NCI-H1092 treated with DMSO at 0.1 percent for 48 hours (cell line): Measurements from ENCODE around the gene WWOX.

Source experiments
- DNase-seq: peaks from one replicate; lab custom pipeline; 2025; lab: John Stamatoyannopoulos, UW

The WWOX gene

DNA sequence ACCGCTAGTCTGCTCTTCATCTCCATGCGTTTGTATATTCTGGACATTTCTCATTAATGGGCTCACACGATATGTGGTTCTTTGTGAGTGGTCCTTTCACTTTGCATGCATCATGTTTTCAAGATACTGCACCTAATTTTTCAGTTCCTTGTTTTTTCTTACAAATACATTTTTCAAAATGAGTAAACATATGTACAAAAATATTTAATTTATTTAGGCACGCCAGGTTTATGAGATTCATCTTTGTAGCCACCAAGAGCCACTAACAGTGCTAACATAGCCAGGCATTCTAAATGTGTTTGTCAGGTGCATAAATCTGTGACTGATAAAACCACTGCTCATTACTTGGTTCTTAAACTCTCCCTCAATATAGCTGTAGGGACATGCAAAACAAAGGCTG is 375.3 kb downstream of the WWOX start:
- DNase-seq, result no peak

DNA sequence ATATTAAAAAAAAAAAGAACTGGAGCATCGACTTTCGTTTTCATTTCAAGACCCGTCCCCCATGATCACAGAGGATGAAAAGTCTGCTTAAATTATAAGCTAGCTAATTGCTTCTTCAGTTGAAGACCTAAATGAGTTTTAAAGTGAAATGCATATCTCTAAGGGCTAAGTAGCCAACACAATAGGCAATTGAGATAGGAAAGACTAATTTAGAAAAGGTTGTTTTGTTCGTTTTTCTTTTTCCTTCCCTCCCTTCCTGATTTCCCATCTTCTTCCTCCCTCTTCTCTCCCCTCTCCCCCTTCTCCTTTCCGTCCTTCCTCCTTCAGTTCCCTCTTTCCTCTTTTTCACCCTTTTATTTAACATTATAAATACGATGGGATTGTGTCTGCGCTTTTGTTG is 377.2 kb downstream of the WWOX start:
- no peak for DNase-seq

DNA sequence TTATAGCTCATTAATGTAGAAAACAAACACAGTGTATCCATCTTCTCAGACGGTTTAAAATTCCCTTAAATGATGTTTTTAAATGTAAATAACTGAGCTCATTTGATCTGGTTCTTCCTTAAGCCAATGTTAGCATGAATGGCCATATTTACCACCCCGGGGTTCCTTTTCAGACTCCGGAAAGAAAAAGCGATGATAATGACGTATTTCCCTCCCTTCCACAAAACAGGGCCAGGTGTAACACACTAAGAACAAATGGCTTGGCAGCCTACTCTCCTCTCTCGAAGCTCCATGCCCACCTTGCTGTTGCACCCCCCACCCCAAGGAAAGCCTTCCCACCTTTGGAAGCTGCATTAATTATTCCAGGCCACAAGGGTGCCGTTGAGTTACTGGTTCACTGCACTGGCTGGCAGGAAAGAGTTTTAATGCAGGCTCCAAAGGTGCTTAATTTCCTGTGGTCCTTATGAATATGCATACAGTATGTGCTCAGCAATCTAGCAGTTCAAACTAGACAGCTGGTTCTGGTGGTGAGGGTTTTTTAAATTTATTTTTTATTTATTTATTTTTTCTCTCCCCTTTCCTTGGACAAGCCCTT is 378.9 kb downstream of the WWOX start:
- peak; percentile 74 for DNase-seq

DNA sequence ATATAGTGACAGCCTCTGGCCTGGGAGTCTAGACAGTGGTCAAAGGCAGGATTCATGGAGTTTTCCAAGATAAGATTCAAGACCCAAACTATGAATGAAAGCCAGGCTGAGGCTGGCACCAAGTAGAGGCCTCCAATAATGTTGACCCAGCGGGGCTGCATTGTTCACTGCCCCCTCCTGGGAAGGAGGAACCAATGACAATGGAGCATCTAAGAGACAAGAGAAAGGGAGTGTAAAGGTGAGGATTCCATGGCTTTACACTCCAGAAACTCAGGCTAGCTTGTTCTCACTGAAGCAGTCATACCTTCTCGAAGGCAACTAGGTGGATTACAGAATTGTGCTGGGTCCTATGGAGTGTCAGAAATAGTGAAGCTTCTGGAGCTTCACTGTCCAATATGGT is 380.3 kb downstream of the WWOX start:
- no peak for DNase-seq

DNA sequence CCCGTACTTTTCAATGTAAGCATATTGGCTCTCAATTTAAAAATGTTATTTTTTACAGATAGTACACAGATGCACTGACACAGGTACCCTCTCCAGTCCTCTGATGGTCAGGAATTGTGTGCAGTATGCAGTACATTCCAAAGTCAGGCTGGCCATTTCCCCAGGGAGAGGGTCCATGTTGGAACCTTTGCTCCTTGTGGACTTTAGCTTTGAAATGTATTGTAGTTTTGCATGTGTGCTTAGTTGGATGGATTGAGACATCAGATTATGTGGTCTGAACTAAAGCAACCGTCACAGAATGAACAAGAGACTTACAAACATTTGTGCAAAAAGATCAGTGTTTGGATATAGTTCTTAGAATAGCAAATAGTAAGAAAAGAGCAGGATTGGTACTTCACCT is 381.1 kb downstream of the WWOX start:
- no peak for DNase-seq

DNA sequence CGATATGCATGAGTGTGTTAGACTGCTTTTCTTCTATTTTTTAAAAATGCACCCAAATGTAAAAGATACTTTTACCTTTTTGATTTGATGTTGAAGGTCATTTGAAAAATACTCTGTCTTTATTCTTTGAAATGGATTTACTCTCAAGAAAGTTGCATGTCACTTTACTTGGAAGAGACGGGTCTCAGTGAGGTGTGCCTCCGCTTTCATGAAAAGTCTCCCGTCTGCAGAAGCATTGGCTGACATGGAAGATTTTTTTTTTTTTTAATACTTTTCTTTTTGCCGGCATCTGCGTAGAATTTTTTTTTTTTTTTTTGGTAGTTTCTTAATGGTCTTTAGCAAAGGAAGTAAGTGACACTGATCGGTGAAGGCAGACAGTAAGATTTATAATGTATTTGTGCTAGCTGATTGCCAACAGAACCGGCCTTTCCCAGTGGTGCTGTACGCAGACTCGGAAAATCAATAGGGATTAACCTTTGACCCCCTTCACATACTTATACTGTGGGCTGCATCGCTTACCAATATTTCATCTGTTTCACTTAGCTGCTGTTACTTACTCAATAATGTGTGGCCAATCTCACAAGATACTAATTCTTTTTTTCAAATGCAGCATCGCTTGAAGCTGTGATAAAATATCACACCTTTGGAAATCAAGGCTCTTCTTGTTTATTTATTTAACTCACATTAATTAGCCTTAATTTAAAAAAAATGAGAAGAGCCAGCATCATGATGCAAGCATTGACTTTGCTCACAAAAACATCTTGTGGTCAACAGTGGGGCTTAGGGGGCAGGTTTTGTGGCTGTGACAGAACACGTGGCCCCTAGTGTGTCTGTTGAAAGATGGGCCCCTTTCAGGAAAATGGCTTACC is 383.9 kb downstream of the WWOX start:
- no peak for DNase-seq

DNA sequence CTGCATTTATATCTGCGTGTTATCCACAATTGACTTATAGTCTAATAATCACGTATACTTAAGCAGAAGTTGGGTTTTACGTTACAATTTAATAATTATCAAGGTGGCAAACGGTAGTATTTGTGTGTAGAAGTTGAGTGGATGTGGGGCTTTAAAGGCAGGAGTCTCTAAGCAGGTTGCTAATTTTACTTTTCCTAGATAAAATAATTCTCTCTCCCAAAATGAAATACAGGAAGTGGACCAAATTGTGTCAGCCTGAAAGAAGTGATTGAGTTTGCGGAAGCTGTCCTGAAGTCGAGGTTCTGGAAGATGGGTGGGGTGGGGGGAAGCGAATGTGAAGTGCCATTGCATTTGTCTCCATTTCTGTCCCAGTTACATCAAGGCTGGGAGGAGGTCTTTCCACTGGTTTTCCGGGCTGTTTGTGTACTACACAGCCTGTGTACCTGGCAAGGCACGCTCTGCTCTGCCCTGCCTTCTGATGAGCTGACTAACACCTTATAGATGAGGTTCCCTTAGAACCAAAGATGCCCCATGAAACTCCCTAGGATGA is 385.1 kb downstream of the WWOX start:
- DNase-seq, result no peak

DNA sequence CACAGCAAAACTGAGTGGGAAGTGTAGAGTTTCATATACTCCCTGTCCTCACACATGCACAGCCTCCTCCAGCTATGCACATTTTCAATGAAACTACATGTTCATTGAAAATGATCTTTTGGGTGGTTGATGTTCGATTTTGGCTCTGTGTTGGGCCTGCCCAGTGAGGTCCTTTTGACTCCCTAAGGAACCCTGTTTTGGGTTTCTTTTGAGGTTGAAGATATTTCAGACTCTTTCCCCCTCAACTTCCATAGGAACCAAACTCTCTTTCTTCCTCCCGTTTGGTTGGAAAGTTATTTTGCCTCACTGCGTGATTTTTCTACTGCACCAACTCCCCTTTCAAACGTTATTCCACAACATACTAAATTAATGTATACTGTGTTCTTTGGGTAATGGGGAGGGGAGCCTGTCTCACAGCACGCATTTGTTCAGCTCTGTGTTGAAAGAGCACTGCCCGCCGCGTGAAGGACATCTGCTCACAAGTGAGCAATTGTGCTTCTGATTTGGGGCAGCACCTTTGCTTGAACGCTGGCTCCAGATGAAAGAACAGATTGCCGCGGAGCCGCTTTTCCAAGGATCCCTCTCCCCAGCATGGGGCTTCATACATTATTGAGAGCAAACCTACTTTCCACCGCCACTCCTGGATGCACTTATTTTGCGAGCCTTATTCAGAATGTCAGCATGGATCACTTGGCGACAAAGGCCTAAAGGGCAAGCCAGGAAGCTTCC is 385.9 kb downstream of the WWOX start:
- peak; percentile 36 for DNase-seq

DNA sequence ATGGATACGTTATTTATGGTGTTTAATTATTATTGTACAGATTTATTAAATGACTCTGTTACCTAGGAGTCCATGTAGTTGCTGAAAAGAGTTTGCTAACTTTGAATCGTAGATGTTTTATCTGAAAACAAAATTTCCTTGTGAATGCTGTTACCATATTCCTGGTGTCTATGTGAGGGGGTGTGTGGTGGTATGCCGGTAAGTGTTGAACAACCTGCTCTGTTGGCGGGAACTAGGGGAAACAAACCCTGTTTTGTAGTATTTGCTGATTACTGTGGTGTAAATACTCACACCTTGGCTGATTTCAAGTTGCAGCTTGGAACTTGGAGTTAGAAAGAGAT is 386.4 kb downstream of the WWOX start:
- DNase-seq, result no peak

DNA sequence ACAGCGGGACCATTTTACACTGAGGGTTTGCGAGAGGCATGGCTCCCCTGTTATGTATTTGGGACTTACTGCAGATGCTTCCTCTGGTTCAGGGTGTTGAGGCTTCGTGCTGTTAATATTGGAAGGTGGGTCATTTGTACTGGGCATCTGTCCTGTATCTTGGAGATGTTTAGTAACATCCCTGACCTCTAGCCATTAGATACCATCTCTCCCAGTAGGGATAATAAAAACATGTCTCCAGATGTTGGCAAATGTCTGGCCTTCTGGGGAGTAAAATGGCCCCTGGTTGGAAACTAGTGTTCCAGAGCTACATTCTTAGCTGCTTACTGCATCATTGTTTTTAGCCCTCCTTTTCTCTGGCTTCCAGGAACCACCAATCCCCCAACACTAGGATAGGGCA is 388.0 kb downstream of the WWOX start:
- no peak for DNase-seq

DNA sequence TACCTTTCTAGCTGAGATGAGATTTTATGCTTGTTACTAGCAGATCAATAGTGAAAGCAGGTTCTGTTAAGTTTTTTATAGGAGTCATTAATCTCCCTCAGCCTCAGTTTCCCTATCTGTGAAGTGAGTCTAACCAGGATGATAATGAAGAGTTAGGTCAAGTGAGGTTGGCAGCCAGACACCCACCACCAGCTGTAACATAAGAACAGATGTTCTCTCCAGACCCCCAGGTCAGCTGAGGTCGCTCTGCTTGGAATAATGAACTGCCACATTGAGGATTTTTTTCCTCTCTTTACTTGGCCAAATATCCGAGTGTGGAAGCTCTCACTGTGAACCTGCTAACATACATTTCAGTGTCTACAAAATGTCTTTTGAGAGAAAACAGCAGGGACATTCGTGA is 389.6 kb downstream of the WWOX start:
- DNase-seq, result no peak

DNA sequence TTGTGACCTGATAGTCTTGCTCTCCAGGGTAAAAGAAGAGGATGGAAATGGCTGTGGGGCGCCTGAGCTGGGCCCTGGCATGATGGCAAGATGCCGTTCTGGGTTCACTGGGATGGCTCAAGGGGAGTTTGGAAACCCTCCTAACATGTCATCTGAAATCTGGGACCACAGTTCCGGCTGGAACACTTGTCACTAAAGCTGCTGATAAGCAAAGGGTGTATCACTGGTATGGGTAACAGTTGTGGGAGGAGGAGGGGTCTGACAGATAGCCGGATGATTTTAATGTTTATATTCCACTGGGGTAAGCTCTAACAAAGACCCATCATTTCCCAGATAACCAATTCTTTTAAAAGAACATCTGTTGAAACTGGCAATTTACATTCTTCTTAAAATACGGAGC is 390.2 kb downstream of the WWOX start:
- DNase-seq, result no peak

DNA sequence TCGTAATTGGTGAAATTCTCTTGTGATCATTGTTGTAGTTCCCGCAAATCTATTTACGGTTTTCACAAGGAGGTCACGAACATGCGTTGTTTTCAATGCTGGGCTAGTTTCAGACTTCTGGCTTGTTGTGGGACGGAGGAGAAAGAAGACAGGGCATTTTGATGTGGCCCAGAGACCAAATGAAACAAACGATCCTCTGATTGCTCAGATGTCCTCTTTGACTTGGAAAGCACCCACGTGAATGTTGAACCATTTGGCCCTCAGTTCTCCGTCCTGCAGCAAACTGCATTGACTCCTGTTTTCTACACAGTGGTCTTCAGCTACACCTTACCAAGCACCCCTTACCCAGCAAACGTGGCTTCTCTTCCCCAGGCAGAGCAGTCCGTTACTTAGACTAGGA is 391.0 kb downstream of the WWOX start:
- no peak for DNase-seq

DNA sequence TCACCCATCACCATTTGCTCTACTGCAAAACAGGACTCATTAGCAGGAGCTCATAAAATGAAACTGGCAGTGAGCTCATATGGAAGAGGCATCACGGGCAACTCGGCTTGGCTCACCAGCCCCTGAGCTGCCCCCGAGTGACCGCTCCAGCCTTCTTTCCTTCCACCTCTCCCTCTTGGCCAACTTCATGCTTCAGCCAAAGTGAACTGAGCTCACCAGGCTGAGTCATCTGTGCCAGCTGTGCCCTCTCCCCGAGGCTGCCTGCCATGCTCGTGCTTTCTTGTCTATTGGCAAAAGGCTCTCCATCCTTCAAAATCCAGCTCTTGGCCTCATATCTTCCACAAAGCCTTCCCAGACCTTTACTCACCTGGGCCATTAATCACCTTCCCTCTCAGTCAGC is 391.4 kb downstream of the WWOX start:
- no peak for DNase-seq

DNA sequence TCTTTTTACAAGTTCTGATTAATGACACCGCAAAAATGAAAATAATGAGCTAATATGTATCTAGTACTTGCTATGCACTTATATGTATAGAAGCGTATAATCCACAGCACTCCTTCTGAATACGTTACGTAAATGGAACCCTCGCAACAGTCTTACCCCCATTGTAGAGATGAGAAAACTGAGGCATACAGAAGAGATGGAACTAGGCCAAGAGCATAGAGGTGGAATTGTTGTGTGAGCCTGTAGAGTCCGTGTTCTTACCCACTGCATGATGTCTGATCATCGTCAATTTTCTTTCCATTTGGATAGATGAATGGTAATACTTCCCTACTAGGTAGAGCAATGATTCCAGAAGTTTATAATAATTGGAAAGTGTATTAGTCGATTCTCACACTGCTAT is 394.1 kb downstream of the WWOX start:
- no peak for DNase-seq

DNA sequence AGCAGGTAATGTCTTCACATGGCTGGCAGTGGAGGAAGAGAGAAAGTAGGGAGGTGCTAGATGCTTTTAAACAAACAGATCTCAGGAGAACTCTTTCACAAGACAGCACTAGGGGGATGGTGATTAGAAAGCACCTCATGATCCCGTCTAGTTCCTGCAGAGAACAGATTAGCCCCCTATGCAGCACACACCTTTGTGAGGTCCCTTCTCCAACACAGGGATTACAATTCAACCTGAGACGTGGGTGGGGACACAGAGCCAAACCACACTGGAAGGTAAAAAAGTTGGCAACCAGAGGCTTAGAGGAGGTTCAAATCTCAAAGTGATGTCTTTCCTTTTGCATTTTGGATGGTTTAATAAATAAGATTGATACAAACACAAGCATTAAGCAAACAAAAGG is 394.7 kb downstream of the WWOX start:
- DNase-seq, result no peak

DNA sequence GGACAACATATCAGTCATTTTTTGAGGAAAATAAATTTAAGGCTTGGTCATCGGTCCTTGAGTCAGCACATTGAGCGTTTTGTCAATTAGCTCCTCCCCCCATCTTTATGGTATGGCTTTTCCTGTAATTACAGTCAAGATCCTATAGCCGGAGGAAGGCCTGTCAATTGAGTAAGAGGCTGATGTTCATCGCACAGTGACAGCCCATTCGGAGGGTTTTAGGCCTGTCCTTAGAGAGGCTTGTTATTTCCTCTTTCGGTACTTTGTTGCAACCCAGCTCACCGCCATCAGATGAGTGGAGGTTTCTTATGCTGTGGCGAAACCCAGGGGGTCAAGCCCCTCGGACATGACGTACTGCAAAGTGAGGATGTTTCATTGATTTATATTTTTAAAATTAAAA is 395.2 kb downstream of the WWOX start:
- no peak for DNase-seq

DNA sequence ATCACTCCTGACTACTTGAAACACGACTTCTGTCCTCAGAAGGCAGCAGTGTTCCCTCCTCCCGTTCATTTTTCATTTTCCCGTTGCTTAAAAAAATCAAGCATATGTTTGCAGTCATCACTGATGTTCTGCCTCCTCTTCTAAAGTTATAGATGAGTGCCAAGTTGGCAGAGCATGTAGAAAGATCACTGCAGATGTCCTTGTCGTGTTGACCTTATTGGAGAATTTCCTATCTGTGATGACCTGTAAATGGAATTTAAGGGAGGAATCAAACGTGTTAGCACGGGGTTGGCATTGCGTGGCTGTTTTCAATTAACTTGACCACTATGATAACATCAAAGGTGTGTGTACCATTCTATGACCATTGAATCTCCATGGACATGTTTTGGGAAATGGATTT is 396.7 kb downstream of the WWOX start:
- no peak for DNase-seq

DNA sequence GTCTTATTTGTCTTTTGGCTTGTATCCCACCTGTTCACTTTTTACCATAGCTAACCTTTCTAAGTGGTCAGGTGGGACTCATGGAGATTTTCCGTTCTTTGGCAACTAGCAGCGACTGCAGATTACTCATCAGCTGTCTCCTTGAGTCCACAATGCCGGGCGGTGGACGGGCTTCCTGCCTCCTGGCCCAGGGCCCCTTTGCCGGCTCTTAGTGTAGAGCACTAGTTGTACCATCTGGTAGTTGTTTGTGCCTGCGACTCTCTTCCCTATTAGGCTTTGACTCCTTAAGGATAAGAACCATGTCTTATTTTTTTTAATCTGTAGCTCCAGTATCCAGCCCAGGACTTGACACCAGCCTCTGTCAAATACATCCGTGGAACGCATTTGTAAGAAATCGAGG is 399.9 kb downstream of the WWOX start:
- DNase-seq, result no peak

DNA sequence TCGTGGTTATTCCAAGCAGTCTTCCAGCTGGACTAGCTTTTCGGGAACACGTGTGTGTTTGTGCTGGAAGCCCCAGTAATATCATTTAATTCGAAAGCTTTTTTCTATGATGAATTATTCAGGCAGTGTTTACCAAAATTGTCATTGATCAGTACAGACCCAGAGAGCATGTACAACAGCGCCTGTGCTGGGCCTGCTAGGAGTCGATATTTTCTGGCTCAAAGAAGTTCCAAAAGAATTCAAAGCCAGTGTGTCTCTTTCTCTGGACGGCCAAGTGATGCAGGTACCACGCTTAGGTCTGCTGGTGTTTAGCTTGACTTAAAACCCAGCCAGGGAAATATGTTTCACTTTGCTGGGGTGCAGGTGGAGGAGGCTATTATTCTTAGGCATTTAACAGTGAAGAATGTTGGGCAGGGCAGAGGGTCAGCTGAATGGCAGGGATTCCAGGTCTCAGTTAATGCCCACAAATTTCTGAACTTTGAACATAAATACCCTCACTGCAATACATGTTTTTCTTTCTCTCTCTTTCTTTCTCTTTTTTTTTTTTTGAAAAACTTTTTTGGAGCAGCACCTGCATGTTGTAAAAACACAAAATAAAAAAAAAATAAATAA is 401.3 kb downstream of the WWOX start:
- no peak for DNase-seq

DNA sequence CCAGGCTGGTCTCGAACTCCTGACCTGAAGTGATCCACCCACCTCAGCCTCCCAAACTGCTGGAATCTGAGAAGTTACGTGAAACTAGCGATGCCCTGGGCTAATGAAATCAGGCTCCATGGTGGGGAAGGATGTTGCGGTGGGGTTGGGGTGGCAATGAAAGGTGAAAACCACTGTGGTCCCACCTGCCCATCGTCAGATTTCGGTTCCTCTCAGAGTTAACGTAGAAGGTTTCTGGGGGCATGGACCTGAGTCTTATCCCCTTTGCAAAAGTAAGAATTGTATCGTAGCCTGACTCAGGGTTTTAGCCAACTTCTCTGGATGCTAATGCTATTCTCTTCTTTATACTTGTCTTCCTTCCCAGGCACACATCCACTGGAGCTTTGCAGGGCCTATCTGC is 402.3 kb downstream of the WWOX start:
- DNase-seq, result no peak

DNA sequence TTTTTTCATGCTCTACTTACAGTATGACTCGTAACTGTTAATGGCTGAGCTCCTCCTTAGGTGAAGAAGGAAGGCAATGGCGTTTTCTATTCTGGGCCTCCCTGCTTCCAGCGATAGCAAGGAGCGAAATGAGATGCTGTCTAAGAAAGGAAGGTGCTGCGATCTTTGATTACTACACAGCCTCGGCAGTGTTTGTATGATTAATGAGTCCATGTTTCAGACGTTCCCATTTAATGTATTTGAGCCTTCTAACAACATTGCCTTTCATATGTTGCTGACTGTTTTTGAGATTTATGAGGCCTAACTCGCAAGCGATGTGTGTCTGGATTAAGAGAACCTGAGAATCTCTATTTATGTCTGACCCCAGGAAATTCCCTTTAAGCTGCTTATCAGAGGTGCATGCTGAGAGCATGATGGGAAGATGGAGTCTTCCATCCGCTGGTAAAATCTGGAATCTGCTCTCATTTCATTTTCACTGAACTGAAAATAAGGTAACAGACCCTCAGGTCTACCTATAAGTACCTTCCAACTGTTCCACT is 403.4 kb downstream of the WWOX start:
- DNase-seq, result no peak
